ENCODE measurements around the gene CFAP61. TPM values are rescaled to one million over a fixed set of nuclear protein-coding genes. Genes with fewer than 3 reads are reported as not detected.

CFAP61 gene
- total and polyA plus RNA-seq, 12 donors = 0.53 to 3.6 (median 1.1) TPM; not detected in 3

GRCh38 chr20:20024942-20025341 is 27.4 kb upstream of the CFAP61 start:
- H3K27ac ChIP-seq = peak overlapping the region in 1 of 5 donors; percentile 3
- H3K27me3 ChIP-seq = no peaks in the 10 kb centered on the region
- peaks cover 0 to 33% of the 10 kb centered on the region in 2 donors for H3K36me3 ChIP-seq (replicated peaks in 1 of 2)
- H3K4me1 ChIP-seq (replicated peaks in 1 of 2) = peaks cover 0 to 13% of the 10 kb centered on the region in 2 donors
- DNase-seq = no peak
- H3K4me3 ChIP-seq = no peak overlapping the region
- H3K9me3 ChIP-seq (replicated peaks in 1 of 3) = no peaks in the 10 kb centered on the region
- intact Hi-C loops (cut with DNase I) = no loop called here
- TF ChIP-seq, protein P1, sequence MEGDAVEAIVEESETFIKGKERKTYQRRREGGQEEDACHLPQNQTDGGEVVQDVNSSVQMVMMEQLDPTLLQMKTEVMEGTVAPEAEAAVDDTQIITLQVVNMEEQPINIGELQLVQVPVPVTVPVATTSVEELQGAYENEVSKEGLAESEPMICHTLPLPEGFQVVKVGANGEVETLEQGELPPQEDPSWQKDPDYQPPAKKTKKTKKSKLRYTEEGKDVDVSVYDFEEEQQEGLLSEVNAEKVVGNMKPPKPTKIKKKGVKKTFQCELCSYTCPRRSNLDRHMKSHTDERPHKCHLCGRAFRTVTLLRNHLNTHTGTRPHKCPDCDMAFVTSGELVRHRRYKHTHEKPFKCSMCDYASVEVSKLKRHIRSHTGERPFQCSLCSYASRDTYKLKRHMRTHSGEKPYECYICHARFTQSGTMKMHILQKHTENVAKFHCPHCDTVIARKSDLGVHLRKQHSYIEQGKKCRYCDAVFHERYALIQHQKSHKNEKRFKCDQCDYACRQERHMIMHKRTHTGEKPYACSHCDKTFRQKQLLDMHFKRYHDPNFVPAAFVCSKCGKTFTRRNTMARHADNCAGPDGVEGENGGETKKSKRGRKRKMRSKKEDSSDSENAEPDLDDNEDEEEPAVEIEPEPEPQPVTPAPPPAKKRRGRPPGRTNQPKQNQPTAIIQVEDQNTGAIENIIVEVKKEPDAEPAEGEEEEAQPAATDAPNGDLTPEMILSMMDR (IDR thresholded peaks at IDR 0.05) = no peak
- no peak for TF ChIP-seq POLR2A (IDR thresholded peaks at IDR 0.05)

GRCh38 chr20:20027284-20027683 is 25.0 kb upstream of the CFAP61 start:
- TF ChIP-seq, protein P1 (IDR thresholded peaks at IDR 0.05) = no peak
- TF ChIP-seq POLR2A (IDR thresholded peaks at IDR 0.05) = no peak
- WGBS, 4 donors = 87 to 96% (median 94%) methylated on average over 2 of the region's 2 CpGs
- Histone ChIP-seq H3K4me1 (replicated peaks in 1 of 2) (peaks cover 0 to 14% of the 10 kb centered on the region in 2 donors), H3K27ac (no peak overlapping the region), H3K4me3 (no peak overlapping the region), H3K36me3 (replicated peaks in 1 of 2) (peaks cover 0 to 52% of the 10 kb centered on the region in 2 donors), H3K27me3 (no peaks in the 10 kb centered on the region), H3K9me3 (replicated peaks in 1 of 3) (no peaks in the 10 kb centered on the region)
- intact Hi-C loops (cut with DNase I) = no loop called here
- DNase-seq = no peak

DNA sequence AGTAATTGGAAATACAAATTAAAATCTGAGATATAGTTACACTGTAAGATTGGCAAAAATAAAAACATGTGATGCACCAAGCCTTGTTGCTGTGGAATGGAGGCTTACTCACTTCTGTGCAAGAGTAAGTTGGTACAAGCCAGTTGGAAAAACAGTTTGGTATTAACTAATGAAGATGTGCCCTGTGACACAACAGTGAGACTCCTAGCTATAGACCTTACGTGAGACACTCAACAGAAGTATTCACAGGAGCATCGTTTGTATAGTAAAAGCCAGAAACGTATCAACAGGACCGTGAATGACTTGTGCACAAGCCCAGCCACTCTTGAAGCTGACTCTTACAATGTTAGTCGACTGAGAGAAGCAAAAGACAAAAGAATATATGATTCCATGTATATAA is 20.5 kb upstream of the CFAP61 start:
- intact Hi-C loops (cut with DNase I) = no loop called here
- WGBS, 4 donors = 91 to 93% (median 92%) methylated on average over 5 of the region's 5 CpGs
- TF ChIP-seq POLR2A (IDR thresholded peaks at IDR 0.05) = no peak
- TF ChIP-seq, protein P1 (IDR thresholded peaks at IDR 0.05) = no peak
- Histone ChIP-seq H3K27me3 (no peaks in the 10 kb centered on the region), H3K4me1 (replicated peaks in 1 of 2) (peaks cover 0 to 13% of the 10 kb centered on the region in 2 donors), H3K27ac (no peak overlapping the region), H3K9me3 (replicated peaks in 1 of 3) (no peaks in the 10 kb centered on the region), H3K4me3 (no peak overlapping the region), H3K36me3 (replicated peaks in 1 of 2) (peaks cover 0 to 82% of the 10 kb centered on the region in 2 donors)
- no peak for DNase-seq

DNA sequence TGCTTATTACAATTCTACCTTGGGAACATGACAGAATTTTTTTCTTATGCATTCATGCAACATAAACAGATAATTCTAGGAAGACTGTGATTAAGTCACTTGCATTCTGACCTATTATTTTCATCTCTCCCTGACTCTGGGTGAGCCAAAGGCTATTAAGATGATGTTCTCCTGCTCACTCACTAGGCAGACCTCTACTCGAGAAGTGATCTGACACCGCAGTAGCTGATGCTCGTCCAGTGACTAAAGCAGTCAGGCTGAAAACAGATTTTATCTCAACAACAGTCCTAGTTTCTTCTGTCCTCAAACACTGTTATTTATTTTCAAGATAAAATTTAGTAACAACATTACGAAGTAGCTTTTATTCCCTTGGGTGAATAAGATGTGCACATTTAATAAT is 17.8 kb upstream of the CFAP61 start:
- DNase-seq = no peak
- 61 to 83% (median 77%) methylated on average over 4 of the region's 4 CpGs for WGBS, 4 donors
- no peaks in the 10 kb centered on the region for H3K9me3 ChIP-seq (replicated peaks in 1 of 3)
- no peak overlapping the region for H3K4me3 ChIP-seq
- H3K4me1 ChIP-seq (replicated peaks in 1 of 2) = peaks cover 0 to 12% of the 10 kb centered on the region in 2 donors
- intact Hi-C loops (cut with DNase I) = no loop called here
- no peak for TF ChIP-seq POLR2A (IDR thresholded peaks at IDR 0.05)
- TF ChIP-seq, protein P1 (IDR thresholded peaks at IDR 0.05) = no peak
- H3K27ac ChIP-seq = peak overlapping the region in 1 of 5 donors; percentile 5
- H3K27me3 ChIP-seq = no peaks in the 10 kb centered on the region
- peaks cover 0 to 89% of the 10 kb centered on the region in 2 donors for H3K36me3 ChIP-seq (replicated peaks in 1 of 2)

Data from adrenal gland (tissue), 12 donors.